Fibroblast of skin of right quadriceps (primary cell): Measurements from ENCODE around the gene SGIP1.
"Not testable (repeated sequence)": the region's sequence is repeated elsewhere in the genome, so short reads cannot be mapped to it uniquely, and the experiment has no call there.

Experiments
- DNase-seq: peaks from one replicate; pipeline ENCODE4 v3.0.0-alpha.2; 2013

The SGIP1 gene

DNA sequence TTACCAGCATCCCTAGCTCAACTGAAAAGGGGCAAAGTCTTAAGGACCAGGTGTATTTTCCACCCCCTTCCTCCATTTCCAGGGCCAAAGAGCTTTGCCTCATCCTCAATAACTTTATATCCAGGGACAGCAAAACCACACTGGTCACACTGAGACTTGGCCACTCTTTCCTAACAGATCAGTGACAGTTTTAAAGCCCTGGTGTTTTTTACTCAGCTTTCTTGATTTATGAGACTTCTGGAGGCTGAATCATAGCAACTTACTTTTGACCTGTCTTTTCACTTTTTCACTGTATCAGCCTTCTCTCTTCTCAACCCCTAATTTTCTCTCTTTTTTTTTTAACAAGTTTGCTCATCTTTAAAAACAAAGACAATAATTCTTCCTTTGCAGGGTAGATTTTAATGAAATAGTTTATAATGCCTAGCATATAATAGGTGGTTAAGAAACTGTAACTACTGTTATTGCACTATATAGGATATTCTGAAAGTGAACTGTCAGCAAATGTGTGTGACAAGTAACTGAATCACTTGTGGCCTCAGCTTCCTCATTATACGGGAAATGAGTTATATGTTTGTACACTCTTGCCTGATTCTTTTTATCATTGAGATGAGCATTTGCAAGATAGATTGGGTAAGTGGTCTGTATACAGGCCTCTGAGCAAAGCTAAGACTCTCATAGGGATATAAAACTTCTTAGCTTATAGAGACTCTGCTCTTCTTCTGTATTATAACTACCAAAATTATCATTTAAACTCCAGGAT is 198.6 kb downstream of the SGIP1 start:
- peak; percentile 44 for DNase-seq

DNA sequence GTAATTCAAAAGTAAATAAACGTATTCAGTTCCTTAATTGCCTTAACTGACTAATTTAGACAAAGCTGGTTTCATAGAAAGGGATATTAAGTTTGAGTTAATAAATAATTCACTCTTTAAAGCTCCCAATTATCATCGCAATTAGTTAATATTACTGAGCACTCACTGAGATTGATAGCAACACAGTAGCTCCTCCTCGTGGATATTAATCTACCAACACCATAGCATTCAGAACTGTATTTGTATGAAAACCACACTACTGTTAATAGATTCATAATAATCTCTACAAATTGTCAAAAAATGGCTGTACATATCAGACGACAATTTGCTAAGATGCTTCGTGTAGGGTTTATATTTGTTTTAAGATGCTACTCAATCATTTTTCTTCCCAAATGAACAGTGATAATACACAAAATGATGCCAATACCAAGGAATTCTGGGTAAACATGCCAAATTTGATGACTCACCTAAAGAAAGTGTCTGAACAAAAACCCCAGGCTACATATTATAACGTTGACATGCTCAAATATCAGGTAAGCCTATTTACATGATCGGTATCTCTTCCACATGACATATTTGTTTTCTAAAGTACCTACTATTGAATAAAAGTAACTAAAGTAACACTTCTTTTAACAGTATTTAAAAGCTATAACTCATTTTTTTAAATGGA is 199.5 kb downstream of the SGIP1 start:
- DNase-seq: no peak

DNA sequence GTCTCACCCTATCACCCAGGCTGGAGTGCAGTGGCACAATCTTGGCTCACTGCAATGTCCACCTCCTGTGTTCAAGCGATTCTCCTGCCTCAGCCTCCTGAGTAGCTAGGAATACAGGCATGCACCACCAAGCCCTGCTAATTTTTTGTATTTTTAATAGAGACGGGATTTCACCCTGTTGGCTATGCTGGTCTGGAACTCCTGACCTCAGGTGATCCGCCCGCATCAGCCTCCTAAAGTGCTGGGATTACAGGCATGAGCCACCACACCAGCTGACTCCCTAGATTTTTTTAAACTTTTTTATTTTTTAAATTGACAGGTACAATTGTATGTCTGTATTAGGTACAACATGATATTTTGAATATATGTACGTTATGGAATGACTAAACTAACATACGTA is 200.6 kb downstream of the SGIP1 start:
- not testable (repeated sequence) for DNase-seq

- DNase-seq: no peak
Observed at GRCh38 chr1:66737836-66738235, 203.9 kb downstream of the SGIP1 start.

GRCh38 chr1:66739401-66740157 is 205.6 kb downstream of the SGIP1 start:
- no peak for DNase-seq

DNA sequence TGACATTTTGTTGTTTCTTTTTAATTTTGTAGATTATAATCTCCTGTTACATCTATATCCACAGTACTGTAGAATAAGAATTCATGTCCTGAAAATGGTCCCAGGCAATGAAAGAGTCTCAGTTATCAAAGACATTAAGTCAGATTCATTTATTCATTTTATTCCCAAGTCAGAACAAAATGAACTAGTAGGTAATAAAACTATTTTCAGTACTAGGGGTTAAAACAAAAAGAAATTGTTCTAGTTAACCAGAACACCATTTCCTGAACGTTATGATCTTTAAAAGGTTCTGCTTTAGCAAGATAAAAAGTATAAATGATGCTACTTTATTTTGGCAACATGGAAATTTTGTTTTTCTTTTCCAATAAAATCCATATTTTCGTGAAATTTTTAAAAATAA is 211.5 kb downstream of the SGIP1 start:
- no peak for DNase-seq

GRCh38 chr1:66747501-66747900 is 213.5 kb downstream of the SGIP1 start:
- DNase-seq: peak; percentile 83

DNA sequence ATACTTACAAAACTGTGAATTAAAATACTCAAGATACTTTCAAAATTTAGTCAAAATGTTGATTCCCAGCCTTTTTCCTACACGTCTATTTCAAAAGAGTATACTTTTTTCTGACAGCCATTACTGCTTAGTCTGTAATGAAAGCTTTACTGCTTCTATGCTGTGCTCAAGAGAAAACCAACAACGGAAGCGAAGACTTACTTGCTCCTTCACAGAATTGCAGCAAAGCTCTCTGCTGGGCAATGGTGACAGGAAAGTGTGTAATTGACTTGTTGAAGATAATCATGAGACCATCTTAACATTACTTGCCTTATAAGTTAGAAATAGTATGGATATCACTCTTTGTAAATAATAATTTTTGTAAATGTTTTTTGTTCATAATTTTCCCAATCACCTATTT is 216.6 kb downstream of the SGIP1 start:
- DNase-seq: no peak

DNA sequence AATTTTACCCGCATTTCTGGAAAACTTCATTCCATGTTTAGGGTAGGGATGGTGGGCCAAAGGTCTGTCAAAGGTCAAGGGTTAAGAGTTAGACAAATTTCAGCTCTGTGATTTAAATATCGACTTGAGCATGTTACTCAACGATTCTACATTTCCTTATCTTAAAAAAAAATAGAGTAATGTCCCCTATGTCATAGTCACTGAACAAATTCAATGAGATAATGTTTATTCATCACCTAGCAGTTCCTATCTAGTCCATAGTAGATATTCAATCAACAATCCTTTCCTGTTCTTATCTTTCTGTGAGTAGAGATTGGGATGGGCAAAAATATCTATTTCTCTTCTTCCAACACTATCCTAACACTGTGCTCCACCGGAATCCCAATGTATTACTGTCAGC is 217.2 kb downstream of the SGIP1 start:
- DNase-seq: no peak

DNA sequence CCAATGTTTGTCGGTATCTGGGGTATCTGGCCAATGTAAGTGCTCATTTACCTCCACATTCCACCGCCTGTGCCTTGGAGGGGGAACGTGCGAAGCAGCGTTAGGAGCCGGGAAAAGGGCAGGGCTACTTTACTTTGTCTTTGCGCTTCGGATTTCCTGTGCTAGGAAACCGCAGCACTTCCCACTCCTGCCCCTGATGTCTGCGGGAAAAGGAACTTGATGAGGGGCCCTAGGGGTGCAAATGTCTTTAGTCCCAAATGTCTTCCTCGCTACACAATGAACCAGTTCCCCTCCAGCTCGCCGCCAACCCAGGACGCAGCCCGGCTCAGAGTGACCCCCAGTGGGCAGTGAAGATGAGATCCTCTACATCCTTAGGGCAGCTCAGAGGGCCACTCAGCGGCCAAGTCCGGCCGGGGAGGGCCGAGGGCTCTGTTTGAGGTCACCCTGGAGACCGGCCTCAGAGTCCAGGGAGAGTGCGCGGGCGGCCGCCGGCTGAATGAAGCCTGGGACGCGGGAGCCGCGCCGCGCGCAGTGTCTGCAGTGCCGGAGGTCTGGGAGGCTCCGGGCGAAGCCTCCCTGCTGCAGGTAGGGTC is 218.1 kb downstream of the SGIP1 start, which contains the start of gene DYNLT5:
TSS of gene DYNLT5 (plus strand) at position 460 of the 593 bp plus-strand sequence. CDS start 2,200 bp downstream, outside the sequence.
- peak; percentile 46 for DNase-seq

GRCh38 chr1:66752671-66753371 is 218.9 kb downstream of the SGIP1 start:
- DNase-seq: no peak

- DNase-seq: no peak
Observed at GRCh38 chr1:66757722-66758240, 223.8 kb downstream of the SGIP1 start.

- DNase-seq: no peak
Observed at GRCh38 chr1:66758241-66758755, 224.3 kb downstream of the SGIP1 start.

- DNase-seq: no peak
Observed at GRCh38 chr1:66760506-66760905, 226.6 kb downstream of the SGIP1 start.

- peak; percentile 53 for DNase-seq
Observed at GRCh38 chr1:66761221-66761620, 227.3 kb downstream of the SGIP1 start.

DNA sequence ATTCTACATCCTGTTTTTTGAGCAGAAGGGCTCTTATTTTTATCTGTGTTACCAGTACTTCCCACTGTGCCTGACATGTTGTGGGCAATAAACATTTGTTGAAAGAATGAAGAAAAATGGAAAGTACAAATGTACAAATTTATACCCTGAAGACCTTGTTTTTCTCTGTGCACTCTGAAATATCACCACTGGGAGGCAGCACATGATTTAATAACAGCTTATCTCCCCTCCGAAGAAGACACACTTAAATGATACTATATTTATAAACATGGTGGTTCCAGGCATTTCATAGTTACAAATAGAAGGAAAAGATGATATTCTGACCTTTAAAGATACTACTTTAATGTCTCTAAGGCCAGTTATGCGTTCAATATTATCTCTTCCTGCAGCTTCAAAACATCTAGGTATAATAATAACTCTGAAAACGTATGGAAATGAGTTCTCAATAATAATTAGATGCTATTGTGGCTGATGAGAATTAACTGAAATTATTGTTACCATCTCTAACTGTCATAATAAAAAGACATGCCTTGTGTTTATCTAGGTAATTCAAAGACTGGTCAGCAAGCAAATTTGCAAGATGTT is 231.1 kb downstream of the SGIP1 start:
- DNase-seq: peak; percentile 45

GRCh38 chr1:66767626-66768025 is 233.7 kb downstream of the SGIP1 start:
- no peak for DNase-seq

- DNase-seq: no peak
Observed at GRCh38 chr1:66768965-66769364, 235.0 kb downstream of the SGIP1 start.

DNA sequence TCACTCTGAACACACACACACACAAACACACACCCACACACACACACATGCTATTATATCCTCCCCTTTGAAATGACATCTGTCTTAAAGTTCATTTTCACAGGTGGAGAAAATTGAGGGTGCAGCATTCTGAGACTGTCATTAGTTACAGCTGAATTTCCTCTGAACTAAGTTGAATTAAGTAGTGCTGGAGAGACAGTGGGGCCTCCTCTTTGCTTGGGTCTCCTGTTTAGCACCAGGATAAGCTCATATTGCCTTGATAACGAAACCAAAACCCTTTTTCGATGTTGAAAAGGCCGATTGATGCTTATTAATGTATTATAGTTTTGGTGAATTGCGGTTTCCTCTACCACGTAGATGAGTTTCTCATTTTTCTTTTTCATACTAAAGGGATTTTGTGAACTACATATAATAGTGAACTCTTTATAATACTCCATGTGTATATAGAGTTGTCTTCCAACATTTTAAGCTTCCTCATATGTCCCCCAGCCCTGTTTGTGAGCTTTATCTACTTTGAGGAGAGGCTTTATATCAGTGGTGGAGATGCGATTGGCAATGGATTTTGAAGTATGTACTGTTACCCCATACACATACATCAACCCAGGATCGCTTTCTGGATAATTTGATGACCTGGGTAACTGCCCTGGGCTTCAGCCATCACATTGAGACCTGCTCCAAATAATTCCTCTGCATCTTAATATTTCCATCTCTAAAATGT is 235.7 kb downstream of the SGIP1 start:
- no peak for DNase-seq

- DNase-seq: no peak
Observed at GRCh38 chr1:66770240-66770639, 236.3 kb downstream of the SGIP1 start.

DNA sequence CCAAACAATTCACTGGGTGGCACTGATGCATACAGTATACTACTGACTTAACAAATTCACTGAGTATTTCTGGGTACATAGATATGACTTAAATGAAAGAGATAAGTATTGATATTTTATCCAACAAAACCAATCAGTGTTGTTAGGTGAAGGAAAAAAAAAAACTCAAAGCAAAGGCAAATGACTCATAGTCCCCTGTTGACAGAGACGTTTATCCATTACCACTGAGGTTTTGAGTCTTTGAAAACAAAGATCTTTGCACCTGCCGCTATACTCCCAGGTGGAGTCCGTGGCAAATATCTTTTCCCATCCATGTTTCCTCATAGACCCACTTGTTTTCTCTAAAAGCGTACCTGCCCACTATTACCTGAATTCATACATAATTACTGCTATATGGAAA is 236.7 kb downstream of the SGIP1 start:
- no peak for DNase-seq
